Thyroid gland (tissue), 4 donors: Measurements from ENCODE around the gene ALDH1A2.

Experiments
- CTCF ChIP-seq, 6 experiments: fragments of 200-600 bp in 3 of 6; fragments of 450-650 bp in 3 of 6; sonication (generic) in 3 of 6; IDR thresholded peaks; one replicate each; pipeline ENCODE4 v1.5.1; 2016 to 2019; ENCODE audit warnings: antibody characterized with exemption in 6 of 6, mild to moderate bottlenecking in 2 of 6, inconsistent platforms in 1 of 6, moderate library complexity in 1 of 6
- POLR2A ChIP-seq, 2 donors: fragments of 450-650 bp; IDR thresholded peaks; one replicate each; pipeline ENCODE4 v1.6.1; 2017; ENCODE audit warnings: antibody characterized with exemption in 2 of 2, mild to moderate bottlenecking in 2 of 2, moderate library complexity in 1 of 2

DNA sequence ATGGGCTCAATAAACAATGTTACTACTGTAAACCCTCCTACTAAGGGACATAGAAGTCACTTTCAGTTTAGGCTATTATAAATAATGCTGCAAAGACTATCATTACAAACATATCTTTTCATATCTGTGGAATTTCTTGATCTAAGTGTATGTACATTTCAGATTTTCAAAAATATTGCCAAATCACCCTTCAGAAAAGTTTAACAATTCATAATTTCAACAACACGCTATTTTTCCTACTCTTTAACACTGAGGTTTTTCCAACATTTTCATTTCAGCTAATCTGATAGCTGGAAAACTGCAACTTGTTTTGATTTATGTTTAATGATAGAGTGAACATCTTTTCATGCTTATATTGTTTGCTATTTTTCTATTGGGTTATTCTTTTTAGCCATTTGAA lies 69.0 kb downstream of the ALDH1A2 start:
- TF ChIP-seq CTCF (IDR thresholded peaks at IDR 0.05) (no peak), POLR2A (IDR thresholded peaks at IDR 0.05) (no peak)
